GM18861 (cell line): ENCODE data around the gene ESYT1.

Experiments used
- ATAC-seq: cut with Tn5 transposase; IDR thresholded peaks from one replicate; pipeline ENCODE4 v1.9.1; 2021; ENCODE audit not compliant: unreplicated experiment

ESYT1 gene

GRCh38 chr12:56126732-56127239 lies 1.3 kb upstream of the ESYT1 start:
- no peak for ATAC-seq

- no peak for ATAC-seq
These were observed 581 bp upstream of the ESYT1 start for GRCh38 chr12:56127485-56127887.

DNA sequence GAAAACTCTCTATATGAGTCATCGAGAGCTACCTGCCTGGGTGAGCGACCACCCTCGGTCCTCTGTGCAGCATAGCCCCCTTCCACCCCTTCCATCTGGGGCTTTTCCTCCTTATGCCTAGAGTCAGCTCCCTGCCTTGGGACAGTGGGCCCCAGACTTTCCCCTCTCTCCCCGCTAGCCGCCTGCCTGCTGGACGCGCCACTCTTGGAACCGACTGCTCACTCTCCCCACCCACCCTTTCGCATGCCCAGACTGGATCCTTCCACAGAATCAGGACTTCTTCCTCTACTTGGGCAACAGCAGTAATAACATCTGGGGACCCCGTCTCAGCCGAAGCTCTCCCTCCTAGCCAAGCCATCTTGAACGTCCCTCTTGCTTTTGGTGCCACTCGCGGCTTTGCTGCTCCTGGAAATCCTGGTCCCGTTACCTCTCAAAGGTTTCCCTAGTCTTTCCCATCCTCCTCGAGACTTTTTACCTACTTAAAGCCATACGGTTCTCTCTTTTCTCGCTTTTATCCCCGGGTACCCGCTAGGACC lies 671 bp downstream of the ESYT1 start:
- ATAC-seq = no peak

GRCh38 chr12:56129206-56129941 lies 1.3 kb downstream of the ESYT1 start:
- ATAC-seq = no peak

GRCh38 chr12:56129942-56130495 lies 2.0 kb downstream of the ESYT1 start:
- ATAC-seq = no peak

- no peak for ATAC-seq
These were observed 2.8 kb downstream of the ESYT1 start for GRCh38 chr12:56130876-56131275.

GRCh38 chr12:56134897-56135296 lies 6.8 kb downstream of the ESYT1 start:
- no peak for ATAC-seq

GRCh38 chr12:56137853-56138571 lies 9.9 kb downstream of the ESYT1 start:
- no peak for ATAC-seq

GRCh38 chr12:56141946-56142784 lies 14.1 kb downstream of the ESYT1 start:
- no peak for ATAC-seq

DNA sequence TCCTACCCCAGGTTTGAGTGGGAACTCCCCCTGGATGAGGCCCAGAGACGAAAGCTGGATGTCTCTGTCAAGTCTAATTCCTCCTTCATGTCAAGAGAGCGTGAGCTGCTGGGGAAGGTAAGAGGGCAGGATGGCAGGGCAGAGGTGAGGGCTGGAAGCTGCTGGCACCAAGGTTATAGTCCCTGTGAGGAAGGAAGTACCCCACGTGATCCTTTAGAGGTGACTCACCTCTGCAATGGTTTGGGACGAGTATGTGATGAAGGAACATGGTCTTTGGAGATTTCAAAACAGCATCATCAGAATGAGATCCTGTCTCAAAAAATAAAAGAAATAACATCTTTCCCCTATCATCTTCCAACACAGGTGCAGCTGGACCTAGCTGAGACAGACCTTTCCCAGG lies 15.2 kb downstream of the ESYT1 start:
- no peak for ATAC-seq

GRCh38 chr12:56143870-56144269 lies 15.8 kb downstream of the ESYT1 start:
- no peak for ATAC-seq

GRCh38 chr12:56145217-56145616 lies 17.1 kb downstream of the ESYT1 start:
- no peak for ATAC-seq

- ATAC-seq = no peak
These were observed 18.7 kb downstream of the ESYT1 start for GRCh38 chr12:56146492-56147460.

- no peak for ATAC-seq
These were observed 22.5 kb downstream of the ESYT1 start for GRCh38 chr12:56150563-56150962.

DNA sequence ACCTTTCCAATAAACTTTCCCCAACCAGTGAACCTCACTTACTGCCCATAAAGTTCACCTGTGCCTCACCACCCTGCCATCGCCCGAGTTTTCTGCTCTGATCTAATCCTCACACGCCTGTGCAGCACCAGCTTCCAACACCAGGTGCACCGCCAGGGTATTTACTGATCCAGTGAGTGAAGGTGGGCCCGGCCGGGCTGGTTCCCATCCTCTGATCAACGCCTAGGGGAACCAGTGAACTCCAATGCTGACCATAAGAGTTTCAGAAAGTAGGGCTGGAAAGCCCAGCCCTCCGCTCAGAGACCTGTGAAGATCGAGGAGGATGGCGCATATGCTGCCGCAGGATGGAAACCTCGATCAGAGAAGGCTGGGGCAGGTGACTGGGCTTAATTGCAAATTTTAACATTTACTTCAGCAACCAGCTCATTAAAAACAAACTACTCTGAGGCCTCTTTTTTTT lies 23.6 kb downstream of the ESYT1 start:
- peak; percentile 45 for ATAC-seq

- peak; percentile 83 for ATAC-seq
These were observed 24.2 kb downstream of the ESYT1 start, which contains the start of gene MYL6B for GRCh38 chr12:56152132-56152755. MYL6B (plus strand) TSS chr12:56152587; CDS start chr12:56153919, 1,332 bp downstream.

- ATAC-seq = no peak
These were observed 24.9 kb downstream of the ESYT1 start for GRCh38 chr12:56152756-56153677.

DNA sequence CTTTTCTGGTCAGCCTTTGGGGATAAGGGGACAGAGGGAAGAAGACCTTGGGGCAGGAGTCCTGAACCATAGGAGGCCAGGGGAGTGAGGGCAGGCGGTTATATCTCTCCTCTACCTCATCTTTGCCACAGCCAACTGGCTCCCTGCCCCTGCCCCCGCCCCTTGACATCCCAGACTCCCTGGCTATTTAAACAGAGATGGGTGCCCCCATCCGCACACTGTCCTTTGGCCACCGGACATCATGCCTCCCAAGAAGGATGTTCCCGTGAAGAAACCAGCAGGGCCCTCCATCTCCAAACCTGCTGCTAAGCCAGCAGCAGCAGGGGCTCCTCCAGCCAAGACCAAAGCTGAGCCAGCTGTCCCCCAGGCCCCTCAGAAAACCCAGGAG lies 25.6 kb downstream of the ESYT1 start:
- ATAC-seq = no peak
